NCI-H2107 (cell line): Measurements from ENCODE around the gene FNDC11.

Source experiments
- DNase-seq: peaks from one replicate; lab custom pipeline; 2025; lab: John Stamatoyannopoulos, UW

FNDC11 gene

GRCh38 chr20:63525185-63525584 lies 28.8 kb upstream of the FNDC11 start:
- DNase-seq: no peak

GRCh38 chr20:63525971-63526370 lies 28.0 kb upstream of the FNDC11 start:
- DNase-seq: no peak

GRCh38 chr20:63527184-63527583 lies 26.8 kb upstream of the FNDC11 start:
- DNase-seq: no peak

- DNase-seq: no peak
These were observed 24.6 kb upstream of the FNDC11 start for GRCh38 chr20:63529180-63529860.

- DNase-seq: no peak
These were observed 23.8 kb upstream of the FNDC11 start for GRCh38 chr20:63529861-63530787.

GRCh38 chr20:63530788-63531160 lies 23.2 kb upstream of the FNDC11 start:
- no peak for DNase-seq

GRCh38 chr20:63531686-63532448 lies 22.1 kb upstream of the FNDC11 start:
- DNase-seq: no peak

- DNase-seq: no peak
These were observed 21.4 kb upstream of the FNDC11 start for GRCh38 chr20:63532449-63532971.

- DNase-seq: no peak
These were observed 20.6 kb upstream of the FNDC11 start for GRCh38 chr20:63533388-63533787.

GRCh38 chr20:63533871-63534393 lies 20.0 kb upstream of the FNDC11 start:
- DNase-seq: no peak

GRCh38 chr20:63534427-63534830 lies 19.5 kb upstream of the FNDC11 start:
- DNase-seq: no peak

- DNase-seq: no peak
These were observed 18.9 kb upstream of the FNDC11 start for GRCh38 chr20:63534831-63535651.

- no peak for DNase-seq
These were observed 17.6 kb upstream of the FNDC11 start for GRCh38 chr20:63536241-63536977.

- DNase-seq: no peak
These were observed 16.9 kb upstream of the FNDC11 start, which contains the start of gene PTK6 for GRCh38 chr20:63536997-63537524. Gene PTK6 (minus strand): TSS chr20:63537376. CDS start chr20:63537314, 62 bp downstream.

GRCh38 chr20:63537525-63538203 lies 16.3 kb upstream of the FNDC11 start:
- peak; percentile 64 for DNase-seq

- DNase-seq: no peak
These were observed 15.5 kb upstream of the FNDC11 start for GRCh38 chr20:63538204-63539091.

GRCh38 chr20:63539092-63539430 lies 14.9 kb upstream of the FNDC11 start:
- DNase-seq: no peak
